H9 (cell line): ENCODE measurements around the gene SLC38A3. TPM values are rescaled to one million over a fixed set of nuclear protein-coding genes. Genes with fewer than 3 reads are reported as not detected.

Experiments used
- DNase-seq: peaks from one replicate; pipeline ENCODE4 v3.0.0-alpha.2; 2017
- H2AFZ ChIP-seq: one replicate; pipeline ENCODE4 v1.6.1; 2013; ENCODE audit warnings: mild to moderate bottlenecking, low read length, control low read depth, moderate library complexity
- H2AK5ac ChIP-seq: 2 replicates; pipeline ENCODE4 v1.6.1; 2013; ENCODE audit warnings: low read length, control low read depth, mixed read lengths; ENCODE audit not compliant: insufficient read length
- H2BK120ac ChIP-seq: one replicate; pipeline ENCODE4 v1.6.1; 2013; ENCODE audit warnings: low read depth, mild to moderate bottlenecking, low read length, control low read depth, inconsistent platforms; ENCODE audit not compliant: poor library complexity, severe bottlenecking
- H2BK12ac ChIP-seq: 2 replicates; pipeline ENCODE4 v1.6.1; 2013; ENCODE audit warnings: low read length, control low read depth, mixed read lengths, low read depth; ENCODE audit not compliant: insufficient read length
- H2BK15ac ChIP-seq: 2 replicates; pipeline ENCODE4 v1.6.1; 2013; ENCODE audit warnings: low read depth, low read length, control low read depth
- H2BK20ac ChIP-seq: one replicate; pipeline ENCODE4 v1.6.1; 2013; ENCODE audit warnings: low read depth, mild to moderate bottlenecking, low read length, control low read depth, inconsistent platforms; ENCODE audit not compliant: poor library complexity, severe bottlenecking
- H2BK5ac ChIP-seq: 2 replicates; pipeline ENCODE4 v1.6.1; 2013; ENCODE audit warnings: low read length, control low read depth, mixed read lengths; ENCODE audit not compliant: insufficient read length
- H3K14ac ChIP-seq: 2 replicates; pipeline ENCODE4 v1.6.1; 2013; ENCODE audit warnings: low read length, control low read depth; ENCODE audit not compliant: insufficient read depth
- H3K18ac ChIP-seq: 2 replicates; pipeline ENCODE4 v1.6.1; 2013; ENCODE audit warnings: low read depth, mild to moderate bottlenecking, mixed read lengths, low read length, control low read depth; ENCODE audit not compliant: insufficient read length
- H3K23ac ChIP-seq: 2 replicates; pipeline ENCODE4 v1.6.1; 2013; ENCODE audit warnings: low read length, control low read depth, mixed read lengths, low read depth; ENCODE audit not compliant: insufficient read length
- H3K23me2 ChIP-seq: 2 replicates; pipeline ENCODE4 v1.6.1; 2013; ENCODE audit warnings: low read depth, mild to moderate bottlenecking, mixed read lengths, low read length, control low read depth; ENCODE audit not compliant: insufficient read length, poor library complexity, severe bottlenecking
- H3K27ac ChIP-seq: 2 replicates; pipeline ENCODE4 v1.5.1; 2013; ENCODE audit warnings: low read length, control low read depth, mixed read lengths, low read depth; ENCODE audit not compliant: insufficient read length
- H3K27me3 ChIP-seq: 2 replicates; pipeline ENCODE4 v1.6.1; 2013; ENCODE audit warnings: low read length, control low read depth, inconsistent platforms; ENCODE audit not compliant: insufficient read depth
- H3K4ac ChIP-seq: 2 replicates; pipeline ENCODE4 v1.6.1; 2013; ENCODE audit warnings: low read depth, mild to moderate bottlenecking, control low read depth, inconsistent platforms, low read length, moderate library complexity
- H3K4me1 ChIP-seq: 2 replicates; pipeline ENCODE4 v1.6.1; 2013; ENCODE audit warnings: low read length, control low read depth, inconsistent platforms; ENCODE audit not compliant: insufficient read depth
- H3K4me2 ChIP-seq: 2 replicates; pipeline ENCODE4 v1.6.1; 2013; ENCODE audit warnings: low read length, control low read depth, mixed read lengths; ENCODE audit not compliant: insufficient read length, insufficient read depth
- H3K56ac ChIP-seq: 2 replicates; pipeline ENCODE4 v1.6.1; 2013; ENCODE audit warnings: low read depth, mild to moderate bottlenecking, mixed read lengths, low read length, control low read depth; ENCODE audit not compliant: insufficient read length
- H3K79me1 ChIP-seq: 2 replicates; pipeline ENCODE4 v1.6.1; 2013; ENCODE audit warnings: low read depth, mild to moderate bottlenecking, moderate library complexity, low read length, control low read depth, inconsistent platforms; ENCODE audit not compliant: insufficient read depth, poor library complexity, severe bottlenecking
- H3K79me2 ChIP-seq: 2 replicates; pipeline ENCODE4 v1.6.1; 2013; ENCODE audit warnings: low read length, control low read depth, inconsistent platforms; ENCODE audit not compliant: insufficient read depth
- H3K9ac ChIP-seq: 2 replicates; pipeline ENCODE4 v1.6.1; 2013; ENCODE audit warnings: low read length, control low read depth, mixed read lengths; ENCODE audit not compliant: insufficient read length; ENCODE audit errors: extremely low read depth
- H3K9me3 ChIP-seq: one replicate; pipeline ENCODE4 v1.6.1; 2013; ENCODE audit warnings: low read depth, low read length, inconsistent platforms; ENCODE audit not compliant: control insufficient read depth
- H3T11ph ChIP-seq: one replicate; pipeline ENCODE4 v1.6.1; 2013; ENCODE audit warnings: mild to moderate bottlenecking, low read length, control low read depth, inconsistent platforms
- H4K20me1 ChIP-seq: one replicate; pipeline ENCODE4 v1.6.1; 2013; ENCODE audit not compliant: control insufficient read depth, insufficient read length, insufficient read depth
- H4K5ac ChIP-seq: 2 replicates; pipeline ENCODE4 v1.6.1; 2013; ENCODE audit warnings: low read depth, mild to moderate bottlenecking, mixed read lengths, low read length, control low read depth; ENCODE audit not compliant: insufficient read length
- H4K8ac ChIP-seq: replicated peaks from 2 replicates; pipeline ENCODE4 v1.6.1; 2013; ENCODE audit warnings: low read length, control low read depth, mixed read lengths, low read depth; ENCODE audit not compliant: insufficient read length
- H4K91ac ChIP-seq: 2 replicates; pipeline ENCODE4 v1.6.1; 2013; ENCODE audit warnings: low read depth, mild to moderate bottlenecking, moderate library complexity, mixed read lengths, low read length, control low read depth; ENCODE audit not compliant: insufficient read length
- H3K27ac Mint-ChIP-seq, 3 experiments: 2 replicates in 2 of 3; 3 replicates in 1 of 3; pipeline ENCODE4 v1.8.0; 2020 to 2021; ENCODE audit warnings: mixed read lengths in 3 of 3, mild to moderate bottlenecking in 1 of 3, moderate library complexity in 1 of 3
- H3K27me3 Mint-ChIP-seq: 2 replicates; pipeline ENCODE4 v1.8.0; 2021; ENCODE audit warnings: low read depth, mild to moderate bottlenecking, moderate library complexity, mixed read lengths
- H3K36me3 Mint-ChIP-seq, 3 experiments: 2 replicates in 2 of 3; 3 replicates in 1 of 3; pipeline ENCODE4 v1.8.0; 2020 to 2021; ENCODE audit warnings: low read depth in 3 of 3, mixed read lengths in 3 of 3; ENCODE audit not compliant: insufficient read depth in 1 of 3
- H3K4me1 Mint-ChIP-seq, 2 experiments: 2 replicates each; pipeline ENCODE4 v1.8.0; 2020; ENCODE audit warnings: mixed read lengths in 2 of 2
- H3K4me3 Mint-ChIP-seq, 2 experiments: 2 replicates in 1 of 2; 3 replicates in 1 of 2; pipeline ENCODE4 v1.8.0; 2020 to 2021; ENCODE audit warnings: mild to moderate bottlenecking in 2 of 2, mixed read lengths in 2 of 2, moderate library complexity in 1 of 2
- H3K9me3 Mint-ChIP-seq, 2 experiments: 2 replicates in 1 of 2; 3 replicates in 1 of 2; pipeline ENCODE4 v1.8.0; 2020; ENCODE audit warnings: mild to moderate bottlenecking in 2 of 2, mixed read lengths in 2 of 2, moderate library complexity in 1 of 2
- WGBS: extraction: QIAGEN DNeasy Blood & Tissue Kit; methylation state at CpG from one replicate; pipeline ENCODE4 v1.1.7; 2013; ENCODE audit warnings: missing lambda C conversion rate, low lambda C conversion rate, mixed read lengths; ENCODE audit not compliant: insufficient read length; ENCODE audit errors: extremely low coverage; 5-methylcytosine and 5-hydroxymethylcytosine counted together
- total RNA-seq: library from RNA; stranded (reverse); gene quantifications from 2 replicates; pipeline ENCODE4 v1.2.1, GENCODE V29; 2021
- TF ChIP-seq, protein P1 (sequence below): fragments of 200-600 bp; sonication (generic); conservative IDR thresholded peaks from 3 replicates; pipeline ENCODE4 v1.8.0; 2021; ENCODE audit warnings: antibody characterized with exemption, mild to moderate bottlenecking

SLC38A3 gene
- total RNA-seq, 1 experiment from 2014 or later = 1.4 TPM

DNA sequence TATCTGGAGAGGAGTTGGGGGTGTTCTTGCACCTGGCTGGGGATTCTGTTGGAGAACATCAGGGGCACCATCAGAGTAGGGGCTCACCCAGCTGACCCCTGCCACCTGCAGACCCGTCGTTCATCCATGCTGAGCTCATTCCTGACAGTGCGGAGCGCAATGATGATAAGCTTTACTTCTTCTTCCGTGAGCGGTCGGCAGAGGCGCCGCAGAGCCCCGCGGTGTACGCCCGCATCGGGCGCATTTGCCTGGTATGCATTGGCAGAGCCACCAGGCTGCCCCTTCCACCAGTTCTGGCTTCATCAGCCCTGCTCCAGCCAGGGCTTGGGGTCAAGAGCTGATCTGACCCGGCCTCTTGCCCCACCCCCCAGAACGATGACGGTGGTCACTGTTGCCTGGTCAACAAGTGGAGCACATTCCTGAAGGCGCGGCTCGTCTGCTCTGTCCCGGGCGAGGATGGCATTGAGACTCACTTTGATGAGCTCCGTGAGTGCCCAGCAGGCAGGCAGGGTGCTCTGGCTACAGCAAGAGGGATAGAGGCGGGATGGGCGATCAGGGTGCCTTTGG is 22.5 kb upstream of the SLC38A3 start:
- H3K4ac ChIP-seq = no peak overlapping the region
- no peaks in the 10 kb centered on the region for H3K4me1 ChIP-seq
- H2BK5ac ChIP-seq = no peak overlapping the region
- no peak overlapping the region for H3K4me2 ChIP-seq
- H3K27me3 ChIP-seq = no peaks in the 10 kb centered on the region
- no peak overlapping the region for H2AFZ ChIP-seq
- no peak for DNase-seq
- no peak overlapping the region for H3K56ac ChIP-seq
- no peaks in the 10 kb centered on the region for H3K23me2 ChIP-seq
- no peak overlapping the region for H3K23ac ChIP-seq
- H3K27ac ChIP-seq = no peak overlapping the region
- no peaks in the 10 kb centered on the region for H3K79me2 ChIP-seq
- H3K27ac Mint-ChIP-seq = no peak overlapping the region; a peak in 1 of 7 replicates
- no peaks in the 10 kb centered on the region for H3K9me3 ChIP-seq
- no peaks in the 10 kb centered on the region for H3K4me1 Mint-ChIP-seq
- no peak overlapping the region for H4K8ac ChIP-seq
- no CpG with 5 or more reads among the region's 26 CpGs for WGBS
- H3T11ph ChIP-seq = no peak overlapping the region
- H4K20me1 ChIP-seq = no peaks in the 10 kb centered on the region
- no peaks in the 10 kb centered on the region for H3K79me1 ChIP-seq
- H3K4me3 Mint-ChIP-seq = no peak overlapping the region
- no peak overlapping the region for H2BK15ac ChIP-seq
- H3K14ac ChIP-seq = no peak overlapping the region
- no peaks in the 10 kb centered on the region for H3K27me3 Mint-ChIP-seq
- no peak overlapping the region for H2AK5ac ChIP-seq
- no peak overlapping the region for H3K18ac ChIP-seq
- no peak overlapping the region for H4K5ac ChIP-seq
- TF ChIP-seq, protein P1, sequence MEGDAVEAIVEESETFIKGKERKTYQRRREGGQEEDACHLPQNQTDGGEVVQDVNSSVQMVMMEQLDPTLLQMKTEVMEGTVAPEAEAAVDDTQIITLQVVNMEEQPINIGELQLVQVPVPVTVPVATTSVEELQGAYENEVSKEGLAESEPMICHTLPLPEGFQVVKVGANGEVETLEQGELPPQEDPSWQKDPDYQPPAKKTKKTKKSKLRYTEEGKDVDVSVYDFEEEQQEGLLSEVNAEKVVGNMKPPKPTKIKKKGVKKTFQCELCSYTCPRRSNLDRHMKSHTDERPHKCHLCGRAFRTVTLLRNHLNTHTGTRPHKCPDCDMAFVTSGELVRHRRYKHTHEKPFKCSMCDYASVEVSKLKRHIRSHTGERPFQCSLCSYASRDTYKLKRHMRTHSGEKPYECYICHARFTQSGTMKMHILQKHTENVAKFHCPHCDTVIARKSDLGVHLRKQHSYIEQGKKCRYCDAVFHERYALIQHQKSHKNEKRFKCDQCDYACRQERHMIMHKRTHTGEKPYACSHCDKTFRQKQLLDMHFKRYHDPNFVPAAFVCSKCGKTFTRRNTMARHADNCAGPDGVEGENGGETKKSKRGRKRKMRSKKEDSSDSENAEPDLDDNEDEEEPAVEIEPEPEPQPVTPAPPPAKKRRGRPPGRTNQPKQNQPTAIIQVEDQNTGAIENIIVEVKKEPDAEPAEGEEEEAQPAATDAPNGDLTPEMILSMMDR = no peak
- H2BK120ac ChIP-seq = no peak overlapping the region
- no peaks in the 10 kb centered on the region for H3K9me3 Mint-ChIP-seq
- no peak overlapping the region for H2BK12ac ChIP-seq
- H3K9ac ChIP-seq = no peak overlapping the region
- H2BK20ac ChIP-seq = no peak overlapping the region
- H4K91ac ChIP-seq = no peak overlapping the region
- H3K36me3 Mint-ChIP-seq = peaks cover 26 to 47% (median 36%) of the 10 kb centered on the region in 3 experiments
